Activated T-helper 1 cell treated with anti-CD3 and anti-CD28 coated beads, Interleukin-2, amount 50 U/mL, for 16 hours (primary cell): ENCODE measurements around the gene DUSP2.
A peak's percentile ranks its signal among the peaks of the same experiment; 100 is the strongest.

Experiments
- DNase-seq, 2 donors: peaks; one replicate each; pipeline ENCODE4 v3.0.0-alpha.2; 2020; ENCODE audit warnings: low read depth in 1 of 2, low spot score in 1 of 2

Gene DUSP2

GRCh38 chr2:96116424-96116878 is 28.8 kb downstream of the DUSP2 start, which contains the start of gene ADRA2B:
Gene ADRA2B (minus strand): TSS chr2:96116571. CDS start chr2:96116149, 422 bp downstream.
- DNase-seq = peak; percentile 59 to 61

- DNase-seq = no peak
These were observed 29.4 kb downstream of the DUSP2 start for GRCh38 chr2:96115631-96116423.

GRCh38 chr2:96114903-96115581 is 30.2 kb downstream of the DUSP2 start:
- no peak for DNase-seq

- DNase-seq = no peak
These were observed 30.7 kb downstream of the DUSP2 start for GRCh38 chr2:96114546-96114902.

- no peak for DNase-seq
These were observed 31.3 kb downstream of the DUSP2 start for GRCh38 chr2:96113951-96114350.

- DNase-seq = no peak
These were observed 31.9 kb downstream of the DUSP2 start for GRCh38 chr2:96113367-96113677.

GRCh38 chr2:96112501-96113366 is 32.5 kb downstream of the DUSP2 start:
- DNase-seq = no peak

- no peak for DNase-seq
These were observed 33.3 kb downstream of the DUSP2 start for GRCh38 chr2:96111823-96112500.

GRCh38 chr2:96111257-96111640 is 34.0 kb downstream of the DUSP2 start:
- DNase-seq = no peak

GRCh38 chr2:96110621-96111256 is 34.5 kb downstream of the DUSP2 start:
- no peak for DNase-seq

GRCh38 chr2:96109931-96110511 is 35.2 kb downstream of the DUSP2 start:
- no peak for DNase-seq

GRCh38 chr2:96109361-96109680 is 35.9 kb downstream of the DUSP2 start:
- no peak for DNase-seq

- DNase-seq = no peak
These were observed 36.5 kb downstream of the DUSP2 start for GRCh38 chr2:96108541-96109360.

GRCh38 chr2:96108151-96108540 is 37.1 kb downstream of the DUSP2 start:
- no peak for DNase-seq

- no peak for DNase-seq
These were observed 37.6 kb downstream of the DUSP2 start for GRCh38 chr2:96107708-96108065.

GRCh38 chr2:96106991-96107707 is 38.1 kb downstream of the DUSP2 start:
- DNase-seq = no peak

GRCh38 chr2:96105994-96106715 is 39.1 kb downstream of the DUSP2 start:
- no peak for DNase-seq

- no peak for DNase-seq
These were observed 39.9 kb downstream of the DUSP2 start for GRCh38 chr2:96105152-96105915.
